ENCODE measurements around the gene SLC38A1. TPM values are rescaled to one million over a fixed set of nuclear protein-coding genes. Genes with fewer than 3 reads are reported as not detected.
A peak's percentile ranks its signal among the peaks of the same experiment; 100 is the strongest.
"Not testable (repeated sequence)": the region's sequence is repeated elsewhere in the genome, so short reads cannot be mapped to it uniquely, and the experiment has no call there.

SLC38A1 gene
- total RNA-seq, 1 donor = 203 TPM

GRCh38 chr12:46198913-46199312, 69.9 kb downstream of the SLC38A1 start:
- TF ChIP-seq CTCF (IDR thresholded peaks at IDR 0.05; ENCODE audit: insufficient read depth, low read length) = no peak
- H3K4me3 ChIP-seq (ENCODE audit: low read depth, low read length) = no peak overlapping the region
- DNase-seq (ENCODE audit: low read depth) = no peak

GRCh38 chr12:46197883-46198282, 71.0 kb downstream of the SLC38A1 start:
- no peak overlapping the region for H3K4me3 ChIP-seq (ENCODE audit: low read depth, low read length)
- TF ChIP-seq CTCF (IDR thresholded peaks at IDR 0.05; ENCODE audit: insufficient read depth, low read length) = no peak
- DNase-seq (ENCODE audit: low read depth) = no peak

- not testable (repeated sequence) for H3K4me3 ChIP-seq (ENCODE audit: low read depth, low read length); DNase-seq (ENCODE audit: low read depth)
Measured at GRCh38 chr12:46190533-46190932, 78.3 kb downstream of the SLC38A1 start.

- no peak overlapping the region for H3K4me3 ChIP-seq (ENCODE audit: low read depth, low read length)
Measured at GRCh38 chr12:46188170-46188569, 80.7 kb downstream of the SLC38A1 start.

GRCh38 chr12:46187023-46187422, 81.8 kb downstream of the SLC38A1 start:
- no peak overlapping the region for H3K4me3 ChIP-seq (ENCODE audit: low read depth, low read length)
- TF ChIP-seq CTCF (IDR thresholded peaks at IDR 0.05; ENCODE audit: insufficient read depth, low read length) = no peak
- DNase-seq (ENCODE audit: low read depth) = peak; percentile 88

More at GRCh38 chr12:46188170-46188569, 80.7 kb downstream of the SLC38A1 start:
- DNase-seq (ENCODE audit: low read depth) = no peak
- TF ChIP-seq CTCF (IDR thresholded peaks at IDR 0.05; ENCODE audit: insufficient read depth, low read length) = no peak

- no peak overlapping the region for H3K4me3 ChIP-seq (ENCODE audit: low read depth, low read length)
- DNase-seq (ENCODE audit: low read depth) = no peak
- TF ChIP-seq CTCF (IDR thresholded peaks at IDR 0.05; ENCODE audit: insufficient read depth, low read length) = no peak
Measured at GRCh38 chr12:46186088-46186487, 82.8 kb downstream of the SLC38A1 start.

GRCh38 chr12:46185686-46186085, 83.2 kb downstream of the SLC38A1 start:
- no peak overlapping the region for H3K4me3 ChIP-seq (ENCODE audit: low read depth, low read length)
- DNase-seq (ENCODE audit: low read depth) = no peak
- no peak for TF ChIP-seq CTCF (IDR thresholded peaks at IDR 0.05; ENCODE audit: insufficient read depth, low read length)

All from fibroblast of the aortic adventitia (primary cell).